ENCODE measurements around the gene TEX13B. TPM values are rescaled to one million over a fixed set of nuclear protein-coding genes. Genes with fewer than 3 reads are reported as not detected.

The TEX13B gene
- total RNA-seq, 1 experiment from 2014 or later: 0.42 TPM

DNA sequence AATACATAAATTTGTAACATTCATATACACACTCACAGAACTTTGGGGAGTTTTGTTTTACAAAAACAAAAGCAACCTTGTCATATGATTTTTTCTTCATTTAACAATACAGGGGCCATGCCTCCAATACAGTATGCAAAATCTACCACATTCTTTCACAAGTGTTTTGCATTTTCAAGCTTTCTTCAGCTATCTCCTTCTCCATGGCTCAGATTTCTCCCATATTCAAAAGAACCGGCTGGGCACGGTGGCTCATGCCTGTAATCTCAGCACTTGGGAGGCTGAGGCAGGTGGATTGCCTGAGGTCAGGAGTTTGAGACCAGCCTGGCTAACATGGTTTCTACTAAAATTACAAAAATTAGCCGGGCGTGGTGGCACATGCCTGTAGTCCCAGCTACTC lies 4.1 kb downstream of the TEX13B start:
- Histone ChIP-seq H3K23me2 (ENCODE audit: insufficient read length, low read depth, low read length, poor library complexity, severe bottlenecking) (no peaks in the 10 kb centered on the region), H2BK12ac (ENCODE audit: insufficient read length, low read depth, low read length) (no peak overlapping the region), H3K23ac (ENCODE audit: insufficient read length, low read depth, low read length) (no peak overlapping the region), H4K5ac (ENCODE audit: insufficient read length, low read depth, low read length) (no peak overlapping the region), H3K9me3 (ENCODE audit: control insufficient read depth, low read depth, low read length) (peaks cover 5% of the 10 kb centered on the region), H3K18ac (ENCODE audit: insufficient read length, low read depth, low read length) (no peak overlapping the region), H3K4me2 (ENCODE audit: insufficient read depth, insufficient read length, low read length) (no peak overlapping the region), H3K56ac (ENCODE audit: insufficient read length, low read depth, low read length) (no peak overlapping the region), H4K20me1 (ENCODE audit: control insufficient read depth, insufficient read depth, insufficient read length) (no peaks in the 10 kb centered on the region), H4K91ac (ENCODE audit: insufficient read length, low read depth, low read length) (no peak overlapping the region), H3K27ac (ENCODE audit: insufficient read length, low read depth, low read length) (no peak overlapping the region), H2AFZ (ENCODE audit: low read length) (no peak overlapping the region), H3K4me1 (ENCODE audit: insufficient read depth, low read length) (peaks cover 9% of the 10 kb centered on the region; the same call in 1 of the 2 replicates), H3T11ph (ENCODE audit: low read length) (no peak overlapping the region), H2BK5ac (ENCODE audit: insufficient read length, low read length) (no peak overlapping the region), H3K79me1 (ENCODE audit: insufficient read depth, low read depth, low read length, poor library complexity, severe bottlenecking) (no peaks in the 10 kb centered on the region), H3K9ac (ENCODE audit: extremely low read depth, insufficient read length, low read length) (no peak overlapping the region), H2BK120ac (ENCODE audit: low read depth, low read length, poor library complexity, severe bottlenecking) (no peak overlapping the region), H3K79me2 (ENCODE audit: insufficient read depth, low read length) (no peaks in the 10 kb centered on the region), H2BK15ac (ENCODE audit: low read depth, low read length) (no peak overlapping the region), H3K27me3 (ENCODE audit: insufficient read depth, low read length) (no peaks in the 10 kb centered on the region), H4K8ac (replicated peaks; ENCODE audit: insufficient read length, low read depth, low read length) (no peak overlapping the region), H3K4ac (ENCODE audit: low read depth, low read length) (no peak overlapping the region), H2BK20ac (ENCODE audit: low read depth, low read length, poor library complexity, severe bottlenecking) (no peak overlapping the region), H3K14ac (ENCODE audit: insufficient read depth, low read length) (no peak overlapping the region), H2AK5ac (ENCODE audit: insufficient read length, low read length) (no peak overlapping the region)
- peaks cover 0 to 40% (median 12%) of the 10 kb centered on the region in 3 experiments; a peak in 4 of 7 replicates for H3K36me3 Mint-ChIP-seq (ENCODE audit: insufficient read depth in 1 of 3, low read depth in 3 of 3)
- H3K27me3 Mint-ChIP-seq (ENCODE audit: low read depth): no peaks in the 10 kb centered on the region
- H3K9me3 Mint-ChIP-seq: peaks cover 0 to 50% of the 10 kb centered on the region in 2 experiments; a peak in 2 of 5 replicates
- no peak for DNase-seq
- no peak overlapping the region for H3K4me3 Mint-ChIP-seq
- no CpG with 5 or more reads among the region's 4 CpGs for WGBS (ENCODE audit: extremely low coverage, insufficient read length, low lambda C conversion rate)
- no peak for TF ChIP-seq CTCF (conservative IDR thresholded peaks at IDR 0.05)
- H3K27ac Mint-ChIP-seq: peak overlapping the region in 1 of 3 experiments; percentile 92; a peak in 2 of 7 replicates
- H3K4me1 Mint-ChIP-seq: peaks cover 12 to 32% of the 10 kb centered on the region in 2 experiments
